ENCODE data around the gene KPNA2. TPM values are rescaled to one million over a fixed set of nuclear protein-coding genes. Genes with fewer than 3 reads are reported as not detected.

The KPNA2 gene
- total and polyA plus RNA-seq, 2 of the 13 experiments (the other 11 are each of a cell fraction or from before 2014, with no cell fraction given), result 111 to 305 TPM

DNA sequence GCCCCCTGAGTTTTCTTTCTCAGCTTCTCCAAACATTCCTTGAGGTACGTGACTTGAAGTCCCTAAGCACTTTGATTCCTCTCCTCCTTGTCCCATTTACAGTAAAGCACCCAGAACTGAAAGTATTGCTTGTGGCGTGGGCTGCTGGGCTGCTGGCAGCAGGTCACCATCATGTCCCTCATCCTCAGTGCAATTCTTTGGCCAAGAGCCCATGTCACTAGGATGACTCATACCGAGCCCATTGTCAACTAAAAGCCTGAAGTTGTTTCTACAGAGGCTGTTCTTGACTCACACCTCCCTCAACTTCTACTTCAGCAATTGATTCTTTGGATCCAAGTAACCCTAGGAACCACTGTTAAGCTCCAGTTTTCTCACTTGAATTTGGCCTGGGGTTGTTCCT, 54.3 kb downstream of the KPNA2 start:
- no peaks in the 10 kb centered on the region; a peak in 1 of 5 replicates for H3K27me3 ChIP-seq (ENCODE audit: control insufficient read depth in 1 of 2, insufficient read depth in 2 of 2, low read length in 2 of 2)
- H3K27ac ChIP-seq (ENCODE audit: extremely low read length, insufficient read depth, low read length), result no peak overlapping the region
- H3K4me1 ChIP-seq (ENCODE audit: insufficient read depth, low read length), result peaks cover 34% of the 10 kb centered on the region
- no peaks in the 10 kb centered on the region for H3K9me3 ChIP-seq (ENCODE audit: low read length)
- no peak overlapping the region for H2AFZ ChIP-seq (ENCODE audit: low read length)
- no peaks in the 10 kb centered on the region for H4K20me1 ChIP-seq (ENCODE audit: insufficient read depth, low read length)
- H3K36me3 ChIP-seq (replicated peaks in 1 of 2; ENCODE audit: control insufficient read depth in 1 of 2, insufficient read depth in 2 of 2, low read length in 2 of 2), result no peaks in the 10 kb centered on the region
- ChIA-PET CTCF (ENCODE audit: low intra/inter-chr PET ratio, low total read pairs) (no interaction called here), POLR2A (no interaction called here)
- peak; percentile 80 for DNase-seq (ENCODE audit: low spot score)
- in situ Hi-C loops (cut with HindIII; ENCODE audit: extremely low pct_ligation_motif_present, low pct_unique_long_range_greater_than_20kb) (no loop called here), intact Hi-C loops (cut with micrococcal nuclease; ENCODE audit: unreplicated experiment) (no loop called here)
- peak; percentile 96 for FAIRE-seq
- no peak overlapping the region for H3K4me2 ChIP-seq (ENCODE audit: low read depth, low read length)
- ATAC-seq, result peak; percentile 60
- 22% methylated on average over 3 of the region's 3 CpGs for WGBS (ENCODE audit: low lambda C conversion rate)
- H3K4me3 ChIP-seq (replicated peaks in 1 of 3; ENCODE audit: insufficient read depth in 1 of 3, low read depth in 2 of 3, low read length in 3 of 3), result no peak overlapping the region
- no peak overlapping the region for H3K9ac ChIP-seq (ENCODE audit: insufficient read depth, low read depth, low read length)
- BruUV-seq (replicated peaks), result no TSS peak
- no peaks in the 10 kb centered on the region for H3K79me2 ChIP-seq (ENCODE audit: insufficient read depth, low read length)
- no peak for TF ChIP-seq MIER3 (CRISPR knock-in tag; IDR thresholded peaks at IDR 0.05; ENCODE audit: borderline replicate concordance)
- no peak for TF ChIP-seq ZKSCAN8 (CRISPR knock-in tag; IDR thresholded peaks at IDR 0.05; ENCODE audit: borderline replicate concordance)
- 0 out of 2 replicates have a peak, but pooled peaks have one; percentile 26 for TF ChIP-seq ZNF792 (CRISPR knock-in tag; IDR thresholded peaks at IDR 0.05)
- no peak for TF ChIP-seq DPF2 (CRISPR knock-in tag; IDR thresholded peaks at IDR 0.05; ENCODE audit: borderline replicate concordance, low read depth)
- no peak for TF ChIP-seq TBX2 (CRISPR knock-in tag; IDR thresholded peaks at IDR 0.05; ENCODE audit: borderline replicate concordance)
- no peak for TF ChIP-seq BRCA1 (CRISPR knock-in tag; IDR thresholded peaks at IDR 0.05)
- TF ChIP-seq ZFP41 (CRISPR knock-in tag; IDR thresholded peaks at IDR 0.05; ENCODE audit: borderline replicate concordance), result no peak
- TF ChIP-seq KMT2B (CRISPR knock-in tag; IDR thresholded peaks at IDR 0.05), result no peak
- TF ChIP-seq ZNF263 (CRISPR knock-in tag; IDR thresholded peaks at IDR 0.05), result no peak
- TF ChIP-seq ZNF720 (CRISPR knock-in tag; IDR thresholded peaks at IDR 0.05), result no peak
- TF ChIP-seq, protein P1, sequence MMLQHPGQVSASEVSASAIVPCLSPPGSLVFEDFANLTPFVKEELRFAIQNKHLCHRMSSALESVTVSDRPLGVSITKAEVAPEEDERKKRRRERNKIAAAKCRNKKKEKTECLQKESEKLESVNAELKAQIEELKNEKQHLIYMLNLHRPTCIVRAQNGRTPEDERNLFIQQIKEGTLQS (CRISPR knock-in tag; IDR thresholded peaks at IDR 0.05), result peak; percentile 68
- TF ChIP-seq ZSCAN30 (CRISPR knock-in tag; IDR thresholded peaks at IDR 0.05), result no peak
- TF ChIP-seq FOSL1 (CRISPR knock-in tag; IDR thresholded peaks at IDR 0.05; ENCODE audit: borderline replicate concordance), result peak; percentile 76
- TF ChIP-seq, protein P2, sequence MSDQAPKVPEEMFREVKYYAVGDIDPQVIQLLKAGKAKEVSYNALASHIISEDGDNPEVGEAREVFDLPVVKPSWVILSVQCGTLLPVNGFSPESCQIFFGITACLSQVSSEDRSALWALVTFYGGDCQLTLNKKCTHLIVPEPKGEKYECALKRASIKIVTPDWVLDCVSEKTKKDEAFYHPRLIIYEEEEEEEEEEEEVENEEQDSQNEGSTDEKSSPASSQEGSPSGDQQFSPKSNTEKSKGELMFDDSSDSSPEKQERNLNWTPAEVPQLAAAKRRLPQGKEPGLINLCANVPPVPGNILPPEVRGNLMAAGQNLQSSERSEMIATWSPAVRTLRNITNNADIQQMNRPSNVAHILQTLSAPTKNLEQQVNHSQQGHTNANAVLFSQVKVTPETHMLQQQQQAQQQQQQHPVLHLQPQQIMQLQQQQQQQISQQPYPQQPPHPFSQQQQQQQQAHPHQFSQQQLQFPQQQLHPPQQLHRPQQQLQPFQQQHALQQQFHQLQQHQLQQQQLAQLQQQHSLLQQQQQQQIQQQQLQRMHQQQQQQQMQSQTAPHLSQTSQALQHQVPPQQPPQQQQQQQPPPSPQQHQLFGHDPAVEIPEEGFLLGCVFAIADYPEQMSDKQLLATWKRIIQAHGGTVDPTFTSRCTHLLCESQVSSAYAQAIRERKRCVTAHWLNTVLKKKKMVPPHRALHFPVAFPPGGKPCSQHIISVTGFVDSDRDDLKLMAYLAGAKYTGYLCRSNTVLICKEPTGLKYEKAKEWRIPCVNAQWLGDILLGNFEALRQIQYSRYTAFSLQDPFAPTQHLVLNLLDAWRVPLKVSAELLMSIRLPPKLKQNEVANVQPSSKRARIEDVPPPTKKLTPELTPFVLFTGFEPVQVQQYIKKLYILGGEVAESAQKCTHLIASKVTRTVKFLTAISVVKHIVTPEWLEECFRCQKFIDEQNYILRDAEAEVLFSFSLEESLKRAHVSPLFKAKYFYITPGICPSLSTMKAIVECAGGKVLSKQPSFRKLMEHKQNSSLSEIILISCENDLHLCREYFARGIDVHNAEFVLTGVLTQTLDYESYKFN (CRISPR knock-in tag; conservative IDR thresholded peaks at IDR 0.05), result no peak
- TF ChIP-seq PRPF4 (IDR thresholded peaks at IDR 0.05; ENCODE audit: low read depth, low read length, poor library complexity, severe bottlenecking), result no peak
- no peak for TF ChIP-seq SOX13 (IDR thresholded peaks at IDR 0.05)
- peak in 1 of 2 experiments; percentile 47; a peak in 1 of 4 replicates for TF ChIP-seq SOX13 (CRISPR knock-in tag; conservative IDR thresholded peaks at IDR 0.05 in 1 of 2, IDR thresholded peaks at IDR 0.05 in 1 of 2)
- TF ChIP-seq CEBPB (IDR thresholded peaks at IDR 0.05; ENCODE audit: borderline replicate concordance, low read depth, low read length), result peak; percentile 24; the same call in 1 of the 2 replicates
- 0 out of 2 replicates have a peak, but pooled peaks have one; percentile 18 for TF ChIP-seq GATAD2A (CRISPR knock-in tag; IDR thresholded peaks at IDR 0.05)
- TF ChIP-seq TSC22D2 (CRISPR knock-in tag; IDR thresholded peaks at IDR 0.05; ENCODE audit: borderline replicate concordance), result no peak

Data from HepG2 (cell line).